Hair follicular keratinocyte (primary cell): ENCODE measurements around the gene NPDC1. TPM values are rescaled to one million over a fixed set of nuclear protein-coding genes. Genes with fewer than 3 reads are reported as not detected.

Experiments used
- total RNA-seq: library from RNA; depleted of rRNA; stranded (reverse); fragments of >200 nt; gene quantifications from 2 replicates; pipeline ENCODE4 v1.2.3, GENCODE V29; 2015

Gene NPDC1
- 2.9 and 9.0 TPM in 2 replicates for total RNA-seq

GRCh38 chr9:137046088-137046787 lies at the start of gene NPDC1:
Gene NPDC1, minus strand, starts transcription at chr9:137046177. Its CDS starts 188 bp downstream, at chr9:137045989.

GRCh38 chr9:137086531-137087408 lies 40.8 kb upstream of the NPDC1 start, which contains the start of gene MAN1B1:
Gene MAN1B1, plus strand, starts transcription at chr9:137086985. Its CDS starts 15 bp downstream, at chr9:137087000.

GRCh38 chr9:137077010-137077747 lies 31.2 kb upstream of the NPDC1 start, which contains the start of gene UAP1L1:
Gene UAP1L1, plus strand, starts transcription at chr9:137077517. Its CDS starts 16 bp downstream, at chr9:137077533.

GRCh38 chr9:137070201-137070905 lies 24.4 kb upstream of the NPDC1 start, which contains the start of gene SAPCD2:
Gene SAPCD2, minus strand, starts transcription at chr9:137070557. Its CDS starts 97 bp downstream, at chr9:137070460.

GRCh38 chr9:137053944-137054931 lies 8.3 kb upstream of the NPDC1 start, which contains the start of gene ENTPD2:
Gene ENTPD2, minus strand, starts transcription at chr9:137054061. Its CDS starts 64 bp downstream, at chr9:137053997.

GRCh38 chr9:137031904-137032640 lies 13.9 kb downstream of the NPDC1 start, which contains the start of gene FUT7:
Gene FUT7, minus strand, starts transcription at chr9:137032088. Its CDS starts 97 bp downstream, at chr9:137031991.

GRCh38 chr9:137027369-137028262 lies 18.4 kb downstream of the NPDC1 start, which contains the start of gene ABCA2:
Gene ABCA2, minus strand, starts transcription at chr9:137028237. Its CDS starts 97 bp downstream, at chr9:137028140.

GRCh38 chr9:136996361-136997292 lies 49.4 kb downstream of the NPDC1 start, which contains the start of gene CLIC3:
Gene CLIC3, minus strand, starts transcription at chr9:136996568. Its CDS starts 25 bp downstream, at chr9:136996543.

GRCh38 chr9:136991993-136992818 lies 53.8 kb downstream of the NPDC1 start, which contains the start of gene PAXX:
Gene PAXX, plus strand, starts transcription at chr9:136992422. Its CDS starts 22 bp downstream, at chr9:136992444.

Other genes starting within 250 kb of the NPDC1 start
- gene CCDC183, start 249.8 kb downstream of the NPDC1 start, total RNA-seq = 1.3 TPM in 1 of 2 replicates, not detected in the other
- gene RABL6, start 238.2 kb downstream of the NPDC1 start, total RNA-seq = 82.2 and 126 TPM in 2 replicates
- 0.87 and 2.0 TPM in 2 replicates for gene AJM1, start 203.7 kb downstream of the NPDC1 start, total RNA-seq
- 127 and 150 TPM in 2 replicates for gene PHPT1, start 196.8 kb downstream of the NPDC1 start, total RNA-seq
- 2.6 and 3.1 TPM in 2 replicates for gene MAMDC4, start 193.8 kb downstream of the NPDC1 start, total RNA-seq
- gene EDF1, start 179.9 kb downstream of the NPDC1 start, total RNA-seq = 302 and 330 TPM in 2 replicates
- gene TRAF2, start 159.7 kb downstream of the NPDC1 start, total RNA-seq = 10.0 and 16.7 TPM in 2 replicates
- gene FBXW5, start 101.4 kb downstream of the NPDC1 start, total RNA-seq = 149 and 155 TPM in 2 replicates
- not detected in 2 replicates for gene C8G, start 100.9 kb downstream of the NPDC1 start, total RNA-seq
- not detected in 2 replicates for gene LCN12, start 93.9 kb downstream of the NPDC1 start, total RNA-seq
- not detected in 2 replicates for gene PTGDS, start 68.7 kb downstream of the NPDC1 start, total RNA-seq
- not detected in 2 replicates for gene LCNL1, start 63.2 kb downstream of the NPDC1 start, total RNA-seq
- 45.6 and 54.8 TPM in 2 replicates for gene PAXX, start 53.8 kb downstream of the NPDC1 start, total RNA-seq
- gene CLIC3, start 49.6 kb downstream of the NPDC1 start, total RNA-seq = 3.3 and 8.7 TPM in 2 replicates
- gene ABCA2, start 17.9 kb downstream of the NPDC1 start, total RNA-seq = 0.95 and 5.2 TPM in 2 replicates
- gene FUT7, start 14.1 kb downstream of the NPDC1 start, total RNA-seq = not detected in 2 replicates
- 0.11 and 0.39 TPM in 2 replicates for gene ENTPD2, start 7.9 kb upstream of the NPDC1 start, total RNA-seq
- gene SAPCD2, start 24.4 kb upstream of the NPDC1 start, total RNA-seq = 4.0 and 10.3 TPM in 2 replicates
- gene UAP1L1, start 31.3 kb upstream of the NPDC1 start, total RNA-seq = 1.2 and 3.8 TPM in 2 replicates
- 63.0 and 80.3 TPM in 2 replicates for gene MAN1B1, start 40.8 kb upstream of the NPDC1 start, total RNA-seq
- gene DPP7, start 68.6 kb upstream of the NPDC1 start, total RNA-seq = 25.3 and 29.1 TPM in 2 replicates
- 0.04 and 0.23 TPM in 2 replicates for gene GRIN1, start 93.0 kb upstream of the NPDC1 start, total RNA-seq
- gene LRRC26, start 123.9 kb upstream of the NPDC1 start, total RNA-seq = not detected in 2 replicates
- gene TMEM210, start 125.9 kb upstream of the NPDC1 start, total RNA-seq = not detected in 2 replicates
- 8.4 and 11.1 TPM in 2 replicates for gene ANAPC2, start 142.4 kb upstream of the NPDC1 start, total RNA-seq
- 95.3 and 137 TPM in 2 replicates for gene SSNA1, start 142.5 kb upstream of the NPDC1 start, total RNA-seq
- 4.9 and 6.7 TPM in 2 replicates for gene TPRN, start 154.6 kb upstream of the NPDC1 start, total RNA-seq
- gene TMEM203, start 159.5 kb upstream of the NPDC1 start, total RNA-seq = 29.0 and 40.6 TPM in 2 replicates
- 9.0 and 11.4 TPM in 2 replicates for gene NDOR1, start 159.5 kb upstream of the NPDC1 start, total RNA-seq
- gene RNF208, start 176.1 kb upstream of the NPDC1 start, total RNA-seq = 0.23 TPM in 1 of 2 replicates, not detected in the other
- 0.70 and 1.4 TPM in 2 replicates for gene CYSRT1, start 179.0 kb upstream of the NPDC1 start, total RNA-seq
- gene RNF224, start 181.3 kb upstream of the NPDC1 start, total RNA-seq = 0.15 TPM in 1 of 2 replicates, not detected in the other
- not detected in 2 replicates for gene SLC34A3, start 184.7 kb upstream of the NPDC1 start, total RNA-seq
- gene TUBB4B, start 195.1 kb upstream of the NPDC1 start, total RNA-seq = 439 and 1,151 TPM in 2 replicates
- gene STPG3, start 205.1 kb upstream of the NPDC1 start, total RNA-seq = not detected in 2 replicates
- 45.1 and 51.7 TPM in 2 replicates for gene NELFB, start 209.2 kb upstream of the NPDC1 start, total RNA-seq
- gene TOR4A, start 231.5 kb upstream of the NPDC1 start, total RNA-seq = 17.8 and 24.2 TPM in 2 replicates